ENCODE results near the gene LSM14B.
"Not testable (repeated sequence)": the region's sequence is repeated elsewhere in the genome, so short reads cannot be mapped to it uniquely, and the experiment has no call there.

LSM14B gene

DNA sequence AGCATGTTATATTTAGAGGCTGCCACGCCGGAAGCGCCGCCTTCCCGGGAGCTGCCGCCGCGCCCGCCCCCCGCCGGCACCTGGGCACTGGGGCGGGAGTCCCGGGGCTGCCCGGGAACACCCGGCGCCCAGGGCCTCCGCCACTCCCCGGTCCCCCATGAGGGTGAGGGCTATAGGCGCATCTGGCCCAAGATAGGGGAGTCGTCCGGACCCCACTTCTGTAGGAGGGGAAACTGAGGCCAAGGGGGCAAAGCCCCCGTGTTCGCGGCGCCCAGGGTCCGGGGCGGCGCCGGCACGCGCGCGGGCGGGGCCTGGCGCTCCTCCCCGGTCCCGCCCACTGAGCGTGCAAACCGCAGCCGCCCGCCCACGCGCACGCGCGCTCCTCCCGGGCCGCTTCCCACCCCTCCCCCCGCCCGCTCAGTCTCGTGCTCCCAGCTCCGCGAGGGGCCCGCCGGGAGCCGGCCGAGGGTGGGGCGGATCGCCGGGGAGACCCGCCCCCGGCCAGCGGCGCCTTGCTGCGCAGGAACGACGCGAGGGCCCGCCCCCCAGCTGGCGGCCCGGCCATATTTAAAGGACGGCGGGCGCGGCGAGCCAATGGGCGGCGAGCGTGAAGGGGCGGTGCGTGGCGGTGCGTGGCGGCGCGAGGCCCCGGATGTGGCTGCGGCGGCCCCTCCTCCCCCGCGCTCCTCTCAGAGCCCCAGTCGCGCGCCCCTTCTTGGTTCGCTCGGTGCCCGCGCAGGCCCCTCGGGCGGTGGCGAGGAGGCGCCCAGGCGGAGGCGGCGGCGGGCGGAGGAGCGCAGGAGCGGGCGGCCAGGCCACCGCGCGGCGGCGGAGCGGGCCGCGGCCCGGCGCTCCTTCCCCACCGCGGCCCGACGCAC lies at the start of gene LSM14B:
TSS of gene LSM14B (plus strand) at position 700 of the 878 bp plus-strand sequence. CDS start 192 bp downstream, outside the sequence.
- peak; percentile 92 to 99 (median 96) for DNase-seq

GRCh38 chr20:62073323-62073722 lies 49.0 kb upstream of the LSM14B start:
- DNase-seq = no peak

- DNase-seq = no peak
Measured at GRCh38 chr20:62079166-62079565, 43.1 kb upstream of the LSM14B start.

DNA sequence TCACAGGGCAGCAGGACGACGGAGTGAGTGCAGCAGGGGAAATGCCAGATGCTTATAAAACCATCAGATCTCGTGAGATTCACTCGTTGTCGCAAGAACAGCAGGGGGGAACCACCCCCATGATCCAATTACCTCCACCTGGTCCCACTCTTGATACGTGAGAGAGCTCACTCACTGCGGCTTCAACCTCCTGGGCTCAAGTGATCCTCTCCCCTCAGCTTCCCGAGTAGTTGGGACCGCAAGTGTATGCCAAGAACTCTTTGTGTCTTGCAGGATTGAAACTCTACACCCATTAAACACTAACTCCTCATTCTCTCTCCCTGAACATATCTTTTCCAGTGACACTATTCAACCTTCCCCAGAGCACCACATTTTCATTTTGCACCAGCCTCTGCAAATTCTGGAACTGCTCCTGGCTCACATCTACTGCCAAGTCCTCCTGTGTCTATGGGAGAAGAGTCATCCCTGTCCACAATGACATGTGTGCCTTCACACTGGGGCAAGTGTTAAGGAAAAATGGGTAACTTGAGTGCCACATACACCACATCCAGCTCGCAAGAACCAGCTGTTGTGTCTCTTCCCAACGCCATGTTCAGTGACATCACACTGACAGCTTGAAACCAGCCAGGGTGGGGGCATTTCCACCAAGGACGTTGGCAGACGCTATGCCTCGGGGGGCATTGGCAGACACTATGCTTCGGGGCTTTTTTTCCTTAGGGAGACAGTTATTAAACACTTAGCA lies 41.9 kb upstream of the LSM14B start:
- DNase-seq = no peak

- DNase-seq = no peak
Measured at GRCh38 chr20:62083312-62083711, 39.0 kb upstream of the LSM14B start.

DNA sequence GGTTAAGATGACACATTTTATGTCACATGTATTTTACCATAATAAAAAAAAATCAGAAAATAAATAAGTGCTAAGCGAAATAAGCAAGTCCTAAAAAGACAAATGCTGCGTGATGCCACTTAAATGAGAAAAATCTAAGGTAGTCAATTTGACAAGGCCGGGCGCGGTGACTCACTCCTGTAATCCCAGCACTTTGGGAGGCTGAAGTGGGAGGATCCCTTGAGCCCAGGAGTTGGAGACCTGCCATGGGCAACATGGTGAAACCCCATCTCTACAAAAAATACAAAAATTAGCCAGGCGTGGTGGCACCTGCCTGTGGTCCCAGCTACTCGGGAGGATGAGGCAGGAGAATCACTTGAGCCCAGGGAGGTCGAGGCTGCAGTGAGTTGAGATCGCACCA lies 38.1 kb upstream of the LSM14B start:
- not testable (repeated sequence) for DNase-seq

GRCh38 chr20:62085206-62085605 lies 37.1 kb upstream of the LSM14B start:
- DNase-seq = no peak

DNA sequence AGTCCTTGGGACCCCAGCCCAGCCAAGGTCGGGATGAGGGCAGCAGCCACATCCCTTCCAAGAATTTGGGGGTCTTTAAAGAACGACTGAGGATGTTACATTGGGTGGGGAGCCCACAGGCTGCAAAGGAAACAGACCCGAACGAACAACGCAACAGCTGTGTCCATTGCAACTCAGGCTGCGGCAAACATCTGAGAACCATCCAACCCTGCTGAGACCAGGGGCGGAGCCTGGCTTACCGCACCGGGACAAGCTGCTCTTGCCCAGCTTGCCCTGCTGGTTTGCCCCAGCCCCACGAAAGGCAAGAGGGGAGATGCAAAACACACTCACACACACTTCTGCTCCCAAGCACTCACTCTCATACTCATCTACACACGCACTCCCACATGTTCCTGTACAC lies 35.0 kb upstream of the LSM14B start:
- DNase-seq = no peak

- DNase-seq = no peak
Measured at GRCh38 chr20:62087632-62088031, 34.6 kb upstream of the LSM14B start.

DNA sequence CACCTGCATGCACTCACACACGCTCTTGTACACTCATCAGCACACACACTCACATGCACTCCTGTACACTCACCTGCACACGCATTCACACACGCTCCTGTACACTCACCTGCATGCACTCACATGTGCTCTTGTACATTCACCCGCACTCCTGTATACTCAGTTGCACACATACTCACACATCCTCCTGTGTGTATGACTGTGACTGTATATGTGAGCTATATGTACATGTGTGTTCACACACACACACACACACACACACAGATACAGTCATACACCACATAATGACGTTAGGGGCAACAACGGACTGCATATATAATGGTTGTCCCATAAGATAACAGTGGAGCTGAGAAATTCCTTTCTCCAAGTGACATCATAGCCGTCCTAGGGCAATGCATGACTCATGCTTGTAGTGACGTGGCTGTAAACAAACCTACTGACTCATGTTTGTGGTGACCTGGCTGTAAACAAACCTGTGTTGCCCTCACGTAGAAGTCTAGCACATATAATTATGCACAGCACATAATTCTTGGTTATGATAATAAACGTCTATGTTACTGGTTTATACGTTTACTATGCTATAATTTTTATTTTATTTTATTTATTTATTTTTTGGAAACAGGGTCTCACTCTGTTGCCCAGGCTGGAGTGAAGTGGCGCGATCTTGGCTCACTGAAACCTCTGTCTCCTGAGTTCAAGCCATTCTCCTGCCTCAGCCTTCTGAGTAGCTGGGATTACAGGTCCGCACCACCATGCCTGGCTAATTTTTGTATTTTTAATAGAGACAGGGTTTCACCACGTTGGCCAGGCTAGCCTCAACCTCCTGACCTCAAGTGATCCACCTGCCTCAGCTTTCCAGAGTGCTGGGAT lies 33.8 kb upstream of the LSM14B start:
- DNase-seq = no peak

- DNase-seq = no peak
Measured at GRCh38 chr20:62089393-62089792, 32.9 kb upstream of the LSM14B start.

DNA sequence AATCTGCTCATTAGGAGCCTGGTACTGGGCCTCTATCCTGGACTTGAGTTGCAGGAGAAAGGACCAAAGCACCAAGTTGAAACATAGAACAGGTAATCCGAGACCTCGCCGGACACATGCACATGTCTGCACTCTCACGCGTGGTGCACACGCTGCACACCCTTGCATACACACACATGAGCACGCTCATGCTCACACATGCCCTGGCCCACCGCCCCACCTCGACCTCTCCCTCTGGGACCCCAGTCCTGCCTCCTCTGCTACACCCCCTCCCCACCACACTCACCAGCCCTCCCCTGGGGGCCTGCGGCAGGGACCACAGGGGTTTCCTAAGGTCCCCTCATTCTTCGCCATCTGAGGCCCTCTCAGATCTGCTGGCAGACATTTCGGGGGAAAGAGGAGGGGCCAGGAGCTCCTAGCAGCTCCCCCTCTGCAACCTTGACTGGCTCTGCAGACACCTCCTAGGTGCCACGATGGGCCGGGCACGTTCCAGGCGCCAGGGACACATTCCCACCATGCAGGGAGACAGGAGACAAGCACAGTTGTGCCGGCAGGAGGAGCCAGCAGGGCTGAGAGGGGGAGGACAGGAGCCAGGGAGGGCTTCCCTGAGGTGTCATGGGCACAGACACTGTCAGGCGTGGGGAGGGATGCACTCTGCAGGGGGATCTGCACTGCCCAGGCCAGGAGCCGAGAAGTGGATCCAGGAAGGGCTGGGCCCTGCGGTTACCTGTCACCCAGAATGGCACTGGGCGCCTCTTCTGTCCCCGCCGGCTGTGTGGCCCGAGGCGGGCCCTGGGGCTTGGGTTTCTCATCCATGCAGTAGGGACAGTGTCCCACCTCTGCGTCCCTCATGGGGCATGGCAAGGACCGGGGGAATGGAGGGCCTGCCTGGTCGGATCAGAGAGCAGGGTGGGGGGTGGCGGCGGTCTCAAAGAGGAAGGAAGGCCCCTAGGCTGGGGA lies 25.6 kb upstream of the LSM14B start:
- DNase-seq = no peak

GRCh38 chr20:62097881-62098407 lies 24.3 kb upstream of the LSM14B start:
- DNase-seq = no peak

DNA sequence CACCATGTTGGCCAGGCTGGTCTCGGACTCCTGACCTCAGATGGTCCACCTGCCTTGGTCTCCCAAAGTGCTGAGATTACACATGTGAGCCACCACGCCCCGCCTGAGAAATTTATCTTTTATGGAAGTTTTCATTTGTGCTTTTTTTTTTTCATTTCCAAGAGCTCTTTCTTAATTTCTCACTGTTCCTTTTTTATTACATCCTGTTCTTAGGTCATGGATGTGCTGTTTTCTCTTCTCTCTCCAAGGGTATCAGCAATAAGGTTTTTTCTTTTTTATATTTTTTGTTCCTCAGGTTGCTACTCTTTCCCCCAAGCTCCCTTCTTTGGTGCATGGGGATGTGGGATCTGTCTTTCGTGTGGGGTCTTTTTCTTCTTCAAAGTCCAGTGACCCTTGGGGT lies 21.2 kb upstream of the LSM14B start:
- no peak for DNase-seq

DNA sequence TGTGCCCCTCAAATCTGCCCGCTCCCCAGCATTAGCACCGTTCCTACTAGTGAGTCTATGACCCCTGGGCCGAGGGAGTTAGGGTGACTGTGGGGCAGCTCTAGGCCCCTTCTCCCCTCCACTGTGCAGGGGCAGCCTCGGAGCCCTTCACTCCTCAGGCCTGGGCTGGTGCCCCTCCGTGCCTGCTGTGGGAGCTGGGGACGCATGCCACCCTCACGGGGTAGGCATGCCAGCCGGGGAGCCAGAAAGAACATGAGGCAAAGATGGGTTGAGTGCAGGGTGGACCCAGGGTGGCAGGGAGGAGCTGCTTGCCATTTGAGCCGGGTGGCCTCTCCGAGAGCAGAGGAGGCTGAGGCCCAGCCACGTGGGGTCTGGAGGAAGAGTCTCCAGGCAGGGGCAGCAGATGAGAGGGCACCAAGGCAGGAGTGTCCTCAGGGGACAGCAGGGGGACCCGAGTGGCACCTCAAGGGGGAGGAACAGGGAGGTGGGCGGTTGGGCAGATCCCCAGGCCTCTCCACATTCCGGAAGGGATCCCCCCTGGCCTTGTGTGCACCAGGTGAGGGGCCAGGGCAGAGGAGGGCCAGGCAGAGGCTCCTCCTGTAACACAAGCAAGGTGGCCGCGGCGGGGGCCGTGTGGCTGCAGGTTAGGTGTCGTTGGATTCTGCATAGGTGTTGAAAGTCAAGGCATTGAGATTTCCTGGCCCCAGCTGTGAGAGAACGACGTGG lies 18.6 kb upstream of the LSM14B start:
- no peak for DNase-seq

GRCh38 chr20:62104234-62104789 lies 18.0 kb upstream of the LSM14B start:
- no peak for DNase-seq

DNA sequence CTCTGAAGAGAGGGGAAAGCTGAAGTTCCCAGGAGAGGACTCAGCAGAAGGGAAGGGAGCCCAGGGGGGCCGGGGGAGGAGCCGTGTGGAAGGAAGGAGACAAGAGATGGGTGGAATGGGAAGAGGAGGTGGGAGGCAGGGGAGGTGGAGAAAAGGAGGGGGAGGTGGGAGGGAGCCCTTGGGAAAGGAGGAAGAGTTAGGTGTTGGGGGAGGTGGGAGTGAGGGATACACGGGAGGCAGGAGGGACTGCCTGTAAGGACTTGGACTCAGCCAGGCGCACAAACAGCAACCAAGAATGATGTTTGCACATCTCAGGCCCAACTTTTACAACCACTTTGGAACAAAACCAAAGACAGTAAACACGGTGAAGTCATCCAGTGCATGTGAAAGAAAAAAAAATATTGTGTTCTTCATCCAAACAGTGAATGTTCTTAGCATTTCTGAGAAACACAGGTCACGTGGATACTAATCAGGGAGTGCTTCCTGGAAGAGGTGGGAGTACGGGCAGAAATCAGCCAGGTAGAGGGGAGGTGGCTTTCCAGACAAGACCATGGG lies 17.4 kb upstream of the LSM14B start:
- no peak for DNase-seq

DNA sequence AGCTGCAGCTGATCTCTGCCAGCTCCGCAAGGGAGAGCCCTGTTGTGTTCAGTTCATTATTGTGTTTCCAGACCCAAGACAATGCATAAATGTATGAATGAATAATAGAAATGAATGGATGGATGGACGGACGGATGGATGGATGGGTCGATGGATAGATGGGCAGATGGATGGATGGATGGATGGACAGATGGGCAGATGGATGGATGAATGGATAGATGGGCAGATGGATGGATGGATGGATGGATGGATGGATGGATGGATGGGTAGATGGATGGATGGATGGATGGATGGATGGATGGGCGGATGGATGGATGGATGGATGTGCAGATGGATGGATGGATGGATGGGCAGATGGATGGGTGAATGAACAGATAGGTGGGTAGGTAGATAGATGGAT lies 16.7 kb upstream of the LSM14B start:
- no peak for DNase-seq

DNA sequence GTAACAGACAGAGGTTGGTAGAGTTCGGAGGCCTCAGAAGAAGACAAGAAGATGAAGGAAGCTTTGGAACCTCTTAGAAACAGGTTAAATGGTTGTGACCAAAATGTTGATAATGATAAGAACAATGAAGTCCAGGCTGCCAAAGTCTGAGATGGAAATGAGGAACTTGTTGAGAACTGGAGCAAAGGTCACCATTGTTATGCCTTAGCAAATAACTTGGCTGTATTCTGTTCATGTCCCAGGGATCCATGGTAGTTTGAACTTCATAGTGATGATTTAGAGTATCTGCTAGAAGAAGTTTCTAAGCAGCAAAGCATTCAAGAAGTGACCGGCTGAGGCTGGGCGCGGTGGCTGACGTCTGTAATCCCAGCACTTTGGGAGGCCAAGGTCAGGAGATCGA lies 11.1 kb upstream of the LSM14B start:
- no peak for DNase-seq

DNA sequence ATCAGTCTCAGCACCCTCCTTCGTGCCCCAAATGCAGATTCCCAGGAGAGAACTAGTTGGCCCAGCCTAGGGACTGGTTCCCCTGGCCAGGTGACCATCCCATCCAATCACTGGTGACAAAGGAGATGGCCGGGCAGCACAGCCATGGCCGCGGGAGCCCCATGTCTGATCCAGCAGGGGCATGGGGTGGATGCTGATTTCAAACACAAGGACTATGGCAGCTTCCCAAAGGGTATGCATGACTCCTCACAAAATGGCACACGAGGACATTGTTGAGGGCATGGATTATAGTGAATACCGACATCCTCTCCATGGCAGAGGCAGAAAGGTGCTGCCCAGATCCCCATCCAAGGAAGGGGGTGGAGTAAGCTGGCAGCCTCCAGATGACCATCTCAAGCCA lies 9.9 kb upstream of the LSM14B start:
- DNase-seq = no peak

Measured in stimulated activated naive CD4-positive, alpha-beta T cell (primary cell).